ENCODE results near the gene PLCB4. TPM values are rescaled to one million over a fixed set of nuclear protein-coding genes. Genes with fewer than 3 reads are reported as not detected.

PLCB4 gene
- total RNA-seq, 1 donor from 2014 or later, result 30.5 TPM

- intact Hi-C loops (cut with micrococcal nuclease), result no loop called here
- TF ChIP-seq CTCF (IDR thresholded peaks at IDR 0.05; ENCODE audit: borderline replicate concordance), result no peak
These were observed 421.7 kb downstream of the PLCB4 start for GRCh38 chr20:9490631-9491030.

DNA sequence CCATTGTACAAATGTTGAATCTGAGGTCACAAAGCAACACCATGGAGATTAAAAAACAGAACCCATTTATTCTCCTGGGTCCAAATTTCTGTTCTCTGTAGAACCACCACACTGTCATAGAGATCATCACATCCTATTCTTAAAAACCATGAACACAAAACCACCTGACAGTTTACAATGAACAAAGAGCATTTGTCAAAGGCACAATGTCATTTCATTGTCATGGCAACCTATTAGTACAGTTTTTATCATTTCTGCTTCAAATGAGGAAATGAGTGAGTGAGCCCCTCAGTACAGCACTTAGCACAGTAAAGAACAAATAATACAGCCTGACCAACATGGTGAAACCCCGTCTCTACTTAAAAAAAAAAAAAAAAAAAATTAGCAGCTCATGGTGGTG lies 422.4 kb downstream of the PLCB4 start:
- Histone ChIP-seq H3K27ac (replicated peaks) (no peak overlapping the region), H3K4me1 (no peaks in the 10 kb centered on the region), H3K27me3 (ENCODE audit: low read depth) (no peaks in the 10 kb centered on the region), H3K9me3 (replicated peaks) (no peaks in the 10 kb centered on the region), H3K36me3 (no peaks in the 10 kb centered on the region), H3K4me3 (no peak overlapping the region)
- no peak for TF ChIP-seq CTCF (IDR thresholded peaks at IDR 0.05; ENCODE audit: borderline replicate concordance)
- intact Hi-C loops (cut with micrococcal nuclease), result no loop called here
- no peak for DNase-seq

More at GRCh38 chr20:9490631-9491030, 421.7 kb downstream of the PLCB4 start:
- Histone ChIP-seq H3K27ac (replicated peaks) (no peak overlapping the region), H3K27me3 (ENCODE audit: low read depth) (no peaks in the 10 kb centered on the region), H3K9me3 (replicated peaks) (no peaks in the 10 kb centered on the region), H3K4me3 (no peak overlapping the region), H3K36me3 (no peaks in the 10 kb centered on the region), H3K4me1 (no peaks in the 10 kb centered on the region)
- DNase-seq, result no peak

GRCh38 chr20:9492067-9492466 lies 423.2 kb downstream of the PLCB4 start:
- Histone ChIP-seq H3K27me3 (ENCODE audit: low read depth) (no peaks in the 10 kb centered on the region), H3K4me3 (no peak overlapping the region), H3K36me3 (no peaks in the 10 kb centered on the region), H3K9me3 (replicated peaks) (no peaks in the 10 kb centered on the region), H3K4me1 (no peaks in the 10 kb centered on the region), H3K27ac (replicated peaks) (no peak overlapping the region)
- intact Hi-C loops (cut with micrococcal nuclease), result no loop called here
- no peak for DNase-seq
- no peak for TF ChIP-seq CTCF (IDR thresholded peaks at IDR 0.05; ENCODE audit: borderline replicate concordance)

DNA sequence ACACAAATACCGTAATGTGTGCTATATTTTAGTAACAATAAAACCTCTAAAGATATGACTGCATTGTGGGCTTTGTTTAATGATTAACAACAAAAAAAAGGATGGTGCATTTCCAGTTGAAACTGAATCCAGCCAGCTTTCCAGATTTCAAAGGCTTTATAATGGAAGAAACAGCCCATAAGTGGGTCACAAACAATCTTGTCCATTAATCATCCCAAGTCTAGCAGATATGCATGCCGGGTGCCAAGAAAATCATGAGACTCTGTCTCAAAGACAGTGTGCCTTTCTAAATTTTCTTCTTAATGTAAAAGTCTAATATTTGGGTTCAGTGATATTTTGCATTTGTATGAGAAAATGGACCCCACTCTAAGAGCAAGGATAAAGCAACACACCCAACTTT lies 424.9 kb downstream of the PLCB4 start:
- Histone ChIP-seq H3K27me3 (ENCODE audit: low read depth) (no peaks in the 10 kb centered on the region), H3K36me3 (no peaks in the 10 kb centered on the region), H3K4me3 (no peak overlapping the region), H3K9me3 (replicated peaks) (no peaks in the 10 kb centered on the region), H3K4me1 (no peaks in the 10 kb centered on the region), H3K27ac (replicated peaks) (no peak overlapping the region)
- intact Hi-C loops (cut with micrococcal nuclease), result no loop called here
- DNase-seq, result no peak
- TF ChIP-seq CTCF (IDR thresholded peaks at IDR 0.05; ENCODE audit: borderline replicate concordance), result no peak

DNA sequence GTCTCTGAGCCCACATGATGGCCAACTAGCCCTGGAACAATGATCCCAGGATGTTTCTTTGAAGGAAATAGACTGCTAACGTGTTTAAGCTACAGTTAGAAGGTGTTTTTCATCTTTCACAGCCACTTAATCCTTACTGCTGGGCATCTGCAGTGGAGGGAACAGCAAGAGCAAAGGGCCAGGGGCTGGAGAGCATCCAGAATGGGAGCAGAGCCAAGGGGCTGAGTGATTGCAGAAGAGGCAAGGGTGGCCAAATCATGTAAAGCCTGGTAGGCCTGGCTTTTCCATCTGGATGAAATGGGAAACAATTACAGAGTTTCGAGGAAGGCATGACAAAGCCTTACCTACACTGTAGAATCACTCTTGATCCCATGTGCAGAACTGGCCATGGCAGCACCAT lies 426.8 kb downstream of the PLCB4 start:
- Histone ChIP-seq H3K27me3 (ENCODE audit: low read depth) (no peaks in the 10 kb centered on the region), H3K4me1 (no peaks in the 10 kb centered on the region), H3K36me3 (no peaks in the 10 kb centered on the region), H3K9me3 (replicated peaks) (no peaks in the 10 kb centered on the region), H3K4me3 (no peak overlapping the region), H3K27ac (replicated peaks) (no peak overlapping the region)
- DNase-seq, result no peak
- no peak for TF ChIP-seq CTCF (IDR thresholded peaks at IDR 0.05; ENCODE audit: borderline replicate concordance)
- intact Hi-C loops (cut with micrococcal nuclease), result no loop called here

DNA sequence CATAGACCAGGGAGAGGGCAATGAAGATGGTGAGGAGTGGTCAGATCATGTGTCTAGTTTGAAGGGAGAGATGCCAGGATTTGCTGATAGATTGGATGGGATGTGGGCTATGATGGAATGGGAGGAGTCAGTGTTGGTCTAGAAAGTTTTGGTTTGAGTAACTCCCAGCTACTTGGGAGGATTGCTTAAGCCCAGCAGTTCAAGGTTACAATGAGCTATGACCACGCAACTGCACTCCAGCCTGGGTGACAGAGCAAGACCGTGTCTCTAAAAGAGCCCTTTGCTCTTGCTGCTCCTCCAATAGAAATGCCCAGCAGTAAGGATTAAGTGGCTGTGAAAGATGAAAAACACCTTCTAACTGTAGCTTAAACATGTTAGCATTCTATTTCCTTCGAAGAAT lies 427.3 kb downstream of the PLCB4 start:
- no peaks in the 10 kb centered on the region for H3K27me3 ChIP-seq (ENCODE audit: low read depth)
- no peak overlapping the region for H3K27ac ChIP-seq (replicated peaks)
- intact Hi-C loops (cut with micrococcal nuclease), result no loop called here
- no peaks in the 10 kb centered on the region for H3K36me3 ChIP-seq
- DNase-seq, result no peak
- H3K4me3 ChIP-seq, result no peak overlapping the region
- TF ChIP-seq CTCF (IDR thresholded peaks at IDR 0.05; ENCODE audit: borderline replicate concordance), result no peak
- H3K9me3 ChIP-seq (replicated peaks), result no peaks in the 10 kb centered on the region
- no peaks in the 10 kb centered on the region for H3K4me1 ChIP-seq

All from left ventricle myocardium inferior (tissue), 1 donor.